GM15510 (cell line): ENCODE data around the gene SLC6A7.

ENCODE experiments used
- POLR2A ChIP-seq: IDR thresholded peaks from 3 replicates; pipeline ENCODE4 v1.6.1; 2011; ENCODE audit warnings: borderline replicate concordance; ENCODE audit not compliant: insufficient read length; ENCODE audit errors: extremely low read depth

The SLC6A7 gene

DNA sequence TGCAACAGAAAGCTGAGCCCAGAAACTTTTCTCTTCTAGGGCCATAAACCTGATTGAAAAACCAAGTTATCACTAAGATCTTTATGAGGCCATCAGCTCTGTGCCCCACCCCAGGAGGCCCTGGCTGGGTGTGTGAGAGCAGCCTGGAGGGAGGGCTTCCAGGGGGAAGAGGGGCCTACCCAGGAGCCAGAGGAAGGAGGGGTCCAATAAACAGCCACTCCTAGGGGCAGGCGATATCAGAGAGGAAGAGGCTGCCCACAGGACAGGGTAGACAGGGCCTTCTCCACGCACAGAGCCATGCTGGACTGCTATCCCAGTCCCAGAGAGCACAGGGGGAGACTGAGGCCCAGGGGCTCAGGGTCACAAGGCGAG is 27.7 kb upstream of the SLC6A7 start:
- TF ChIP-seq POLR2A: no peak

DNA sequence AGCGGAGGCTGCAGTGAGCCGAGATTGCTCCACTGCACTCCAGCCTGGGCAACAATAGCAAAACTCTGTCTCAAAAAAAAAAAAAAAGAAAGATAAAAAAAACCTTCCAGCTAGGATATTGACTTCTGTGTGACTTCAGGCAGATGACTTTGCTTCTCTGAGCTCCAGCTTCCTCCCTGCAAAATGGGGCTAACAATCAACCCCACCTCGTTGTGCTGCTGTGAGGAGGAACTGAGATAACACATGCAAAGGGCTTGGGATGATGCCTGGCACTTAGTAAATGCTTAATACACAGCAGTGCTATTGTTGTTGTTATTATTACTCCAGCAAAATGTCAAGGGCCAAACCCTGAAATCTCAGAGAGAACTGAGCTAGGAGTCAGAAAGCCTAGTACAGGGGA is 26.8 kb upstream of the SLC6A7 start:
- no peak for TF ChIP-seq POLR2A

- no peak for TF ChIP-seq POLR2A
Observed at GRCh38 chr5:150163547-150164059, 26.3 kb upstream of the SLC6A7 start.

GRCh38 chr5:150164211-150164980 is 25.5 kb upstream of the SLC6A7 start:
- no peak for TF ChIP-seq POLR2A

DNA sequence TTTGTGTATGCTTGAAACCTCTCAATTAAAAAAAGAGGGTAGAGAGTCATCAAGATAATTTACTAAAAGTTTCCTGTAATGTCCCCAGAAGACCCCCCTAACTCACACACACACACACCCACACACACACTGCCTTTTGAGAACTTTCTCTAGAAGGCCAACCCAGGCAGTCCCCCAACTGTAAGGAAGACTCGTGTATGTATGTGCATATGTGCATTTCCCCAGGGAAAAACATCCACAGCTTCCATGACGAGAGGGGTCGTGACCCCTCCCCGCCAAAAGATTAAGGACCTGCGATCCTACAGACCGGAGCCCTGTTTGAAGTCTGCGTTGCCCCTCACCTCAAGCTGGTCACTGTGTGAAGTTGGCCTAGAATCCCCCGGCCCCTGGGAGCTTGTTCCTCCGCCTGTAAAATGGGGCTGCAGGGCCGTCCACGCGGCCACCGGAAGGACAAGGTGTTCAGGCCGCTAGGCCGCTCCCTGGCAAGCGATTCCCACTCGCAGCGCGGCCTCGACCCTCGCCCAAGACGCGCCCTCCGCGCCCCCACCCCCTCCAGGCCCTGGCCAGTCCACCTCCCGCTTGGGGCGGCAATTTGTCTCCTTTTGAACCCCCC is 23.7 kb upstream of the SLC6A7 start:
- TF ChIP-seq POLR2A: no peak

GRCh38 chr5:150166650-150167511 is 23.0 kb upstream of the SLC6A7 start, which contains the start of gene CDX1:
Gene CDX1 (plus strand): TSS chr5:150166778. CDS start chr5:150166877, 99 bp downstream.
- TF ChIP-seq POLR2A: no peak

DNA sequence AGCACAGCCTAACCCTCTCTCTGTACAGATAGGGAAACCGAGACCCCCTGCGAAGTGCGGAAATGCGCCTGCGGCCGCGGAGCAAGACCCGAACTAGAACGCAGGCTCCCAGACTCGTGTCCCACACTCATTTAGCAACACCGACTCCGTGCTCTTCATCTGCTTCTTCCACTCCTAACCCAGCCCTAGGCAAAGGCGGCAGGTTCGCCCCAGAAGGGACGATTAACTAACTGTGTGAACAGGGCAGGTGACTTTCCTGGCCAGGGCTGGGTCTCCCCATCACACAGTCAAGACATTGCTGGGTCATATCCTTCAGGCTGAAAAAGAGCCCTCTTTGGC is 22.4 kb upstream of the SLC6A7 start:
- TF ChIP-seq POLR2A: no peak

- TF ChIP-seq POLR2A: no peak
Observed at GRCh38 chr5:150167908-150168307, 22.0 kb upstream of the SLC6A7 start.

DNA sequence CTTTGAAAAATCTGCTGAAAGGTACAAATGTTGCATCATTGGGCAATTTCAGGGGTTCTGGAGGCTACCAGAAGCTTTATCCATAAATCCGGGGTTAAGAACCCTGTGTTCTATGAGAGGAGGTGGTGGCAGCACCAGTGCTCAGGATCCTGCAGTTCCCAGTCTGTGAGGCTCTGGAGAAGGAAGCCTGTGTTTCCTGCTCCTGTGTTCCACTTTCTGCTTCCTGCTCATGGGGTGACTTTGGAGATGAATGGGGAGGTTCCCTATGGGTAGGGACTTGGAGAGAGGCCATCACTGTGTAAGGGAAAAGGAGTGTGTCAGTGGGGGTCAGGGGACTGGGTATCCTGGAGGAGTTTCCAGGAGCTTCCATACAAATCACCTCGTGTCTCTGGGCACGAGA is 21.0 kb upstream of the SLC6A7 start:
- TF ChIP-seq POLR2A: no peak

DNA sequence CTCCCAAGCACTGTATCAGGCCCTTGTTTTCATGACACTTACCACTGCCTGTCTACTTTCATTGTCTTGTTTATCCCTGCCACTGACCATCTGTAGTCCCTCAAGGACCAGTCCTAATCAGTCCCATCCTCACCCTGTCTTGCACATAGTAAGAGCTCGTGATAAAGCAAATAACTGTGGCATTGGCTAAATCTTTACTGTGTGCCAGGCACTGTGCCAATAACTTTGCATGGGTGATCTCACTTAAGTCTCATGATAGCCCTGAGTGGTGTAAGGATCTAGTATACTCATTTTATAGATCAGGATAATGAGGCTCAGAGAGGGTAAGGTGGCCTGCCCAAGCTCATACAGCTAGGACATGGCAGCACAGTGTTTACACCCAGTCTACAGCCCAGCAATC is 17.7 kb upstream of the SLC6A7 start:
- no peak for TF ChIP-seq POLR2A

DNA sequence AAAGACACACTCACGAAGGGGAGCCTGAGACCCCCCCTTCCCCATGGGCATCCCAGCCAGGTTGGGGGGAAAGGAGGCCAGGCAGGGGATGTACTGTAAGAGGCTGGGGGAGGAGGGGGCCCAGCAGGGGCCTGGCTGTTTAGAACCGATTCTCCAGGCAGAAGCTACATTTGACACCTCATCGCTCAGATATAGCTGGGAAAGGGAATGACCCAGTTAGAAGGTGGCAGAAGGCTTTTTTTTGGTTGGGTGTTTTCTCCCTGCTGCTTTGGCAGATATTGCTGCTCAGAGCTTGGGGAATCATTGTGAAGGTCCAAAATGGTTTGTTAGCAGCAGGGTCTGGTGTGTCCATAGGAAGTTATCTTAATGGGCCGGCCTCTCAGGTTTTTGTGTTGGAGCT is 17.3 kb upstream of the SLC6A7 start:
- no peak for TF ChIP-seq POLR2A

DNA sequence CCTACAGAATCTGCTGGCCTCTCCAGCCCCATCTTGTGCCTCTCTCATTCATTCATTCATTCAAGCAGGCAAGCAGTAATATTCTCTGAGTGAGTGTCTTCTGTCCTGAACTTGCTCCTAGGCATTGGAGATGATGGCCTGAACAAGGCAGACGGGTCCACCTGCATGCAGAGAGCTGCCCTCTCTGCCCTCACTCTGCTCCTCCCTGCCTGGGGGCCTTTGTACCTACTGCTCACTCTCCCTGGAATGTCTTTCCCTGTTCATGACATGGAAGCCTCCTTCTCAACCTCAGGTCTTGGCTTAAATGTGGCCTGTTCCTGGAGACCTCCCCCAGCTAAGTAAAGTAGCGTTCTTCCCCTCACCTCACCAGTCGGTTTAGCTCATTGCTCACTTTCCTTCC is 16.7 kb upstream of the SLC6A7 start:
- no peak for TF ChIP-seq POLR2A

GRCh38 chr5:150174285-150174684 is 15.6 kb upstream of the SLC6A7 start:
- TF ChIP-seq POLR2A: no peak

GRCh38 chr5:150175076-150175475 is 14.8 kb upstream of the SLC6A7 start:
- TF ChIP-seq POLR2A: no peak

DNA sequence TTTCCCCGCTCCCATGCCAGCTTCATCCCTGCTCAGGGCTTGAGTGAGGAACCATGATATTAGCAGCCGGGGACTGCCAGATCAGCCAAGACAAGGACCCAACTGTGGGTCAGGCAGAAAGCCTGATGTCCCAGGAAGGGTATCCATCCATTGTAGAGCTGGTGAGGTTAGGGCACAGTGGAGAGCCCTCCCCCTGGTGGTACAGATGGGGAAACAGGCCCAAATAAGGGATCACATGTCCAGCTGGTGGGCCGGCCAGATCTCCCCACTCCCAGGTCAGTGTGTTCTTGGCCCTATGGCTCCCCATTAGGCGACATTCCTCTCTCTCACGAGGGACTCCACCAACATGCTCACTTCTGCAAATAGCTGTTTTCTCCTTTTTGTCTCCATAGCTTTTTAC is 14.3 kb upstream of the SLC6A7 start:
- TF ChIP-seq POLR2A: no peak
